AG04450 (cell line): ENCODE results near the gene MVD. TPM values are rescaled to one million over a fixed set of nuclear protein-coding genes. Genes with fewer than 3 reads are reported as not detected.

Experiments used
- CTCF ChIA-PET: fragments of 300-600, 350-600 bp; formaldehyde crosslinking; extraction: SDS; loops from one replicate; lab custom pipeline; 2022; ENCODE audit warnings: antibody characterized with exemption, inconsistent platforms; lab: Charles Lee
- POLR2A ChIA-PET: fragments of 350-600 bp; formaldehyde crosslinking; extraction: SDS; loops from one replicate; lab custom pipeline; 2021; ENCODE audit warnings: antibody characterized with exemption, inconsistent platforms; lab: Yijun Ruan, JAX
- DNase-seq: peaks from one replicate; pipeline ENCODE4 v3.0.0-alpha.2; 2011; ENCODE audit warnings: low read depth, low spot score
- H3K27ac ChIP-seq: one replicate; pipeline ENCODE4 v1.5.1; 2012; ENCODE audit warnings: low read depth, low read length, control low read depth
- H3K27me3 ChIP-seq: one replicate; pipeline ENCODE4 v1.6.0; 2012; ENCODE audit warnings: low read length; ENCODE audit not compliant: control insufficient read depth, insufficient read depth
- H3K4me3 ChIP-seq: 2 replicates; pipeline ENCODE4 v1.5.1; 2011; ENCODE audit warnings: mild to moderate bottlenecking, low read depth, low read length, control low read depth
- H3K9me3 ChIP-seq: 2 replicates; pipeline ENCODE4 v1.5.1; 2012; ENCODE audit warnings: low read length; ENCODE audit not compliant: control insufficient read depth, insufficient read depth
- polyA plus RNA-seq: library from polyadenylated mRNA; depleted of rRNA; stranded (reverse); fragments of >200 nt; gene quantifications from 2 replicates; pipeline ENCODE4 v1.2.3, GENCODE V29; 2011
- TF ChIP-seq, protein P1 (sequence below): IDR thresholded peaks from 2 replicates; pipeline ENCODE4 v1.5.1; 2011; ENCODE audit warnings: low read depth, low read length, control low read depth, inconsistent platforms

MVD gene
- polyA plus RNA-seq, 1 experiment: 9.1 TPM

DNA sequence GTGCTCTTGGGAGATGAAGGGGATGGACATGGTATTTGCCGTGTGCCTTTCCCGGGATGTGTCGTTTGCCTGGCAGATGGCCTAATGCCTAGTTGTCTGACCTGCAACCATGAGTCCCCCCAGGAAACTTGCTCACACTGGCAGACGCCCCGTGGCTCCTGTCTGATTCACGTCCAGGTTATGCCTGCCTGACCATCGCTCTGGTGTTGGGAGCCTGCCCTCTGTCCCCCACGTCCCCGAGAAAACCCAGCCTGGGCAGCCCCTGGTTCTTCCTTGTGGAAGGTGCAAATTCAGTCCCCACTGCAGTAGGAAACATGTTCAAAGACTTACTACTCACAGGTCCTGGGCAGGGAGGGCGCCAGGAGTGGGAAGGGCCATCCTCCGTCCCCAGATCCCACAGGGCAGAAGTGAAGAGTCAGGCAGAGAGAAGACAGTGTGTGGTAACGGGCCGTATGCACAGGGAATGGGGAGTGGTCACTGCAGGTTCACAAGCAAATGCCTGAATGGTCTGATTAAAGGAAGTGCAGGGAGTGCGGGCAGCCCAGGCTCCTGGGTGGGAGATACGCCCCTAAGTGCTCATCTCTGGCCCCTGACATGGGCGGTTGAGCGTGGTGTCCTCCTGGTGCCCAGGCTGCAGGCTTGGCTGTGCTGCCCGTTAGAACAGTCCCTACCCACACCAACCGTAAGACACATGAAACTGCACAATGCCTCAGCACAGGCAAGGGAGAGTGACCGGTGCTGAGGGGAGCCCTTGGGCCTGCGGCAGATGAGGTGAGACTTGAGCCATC, 27.6 kb upstream of the MVD start:
- ChIA-PET CTCF (no interaction called here), POLR2A (no interaction called here)
- TF ChIP-seq, protein P1, sequence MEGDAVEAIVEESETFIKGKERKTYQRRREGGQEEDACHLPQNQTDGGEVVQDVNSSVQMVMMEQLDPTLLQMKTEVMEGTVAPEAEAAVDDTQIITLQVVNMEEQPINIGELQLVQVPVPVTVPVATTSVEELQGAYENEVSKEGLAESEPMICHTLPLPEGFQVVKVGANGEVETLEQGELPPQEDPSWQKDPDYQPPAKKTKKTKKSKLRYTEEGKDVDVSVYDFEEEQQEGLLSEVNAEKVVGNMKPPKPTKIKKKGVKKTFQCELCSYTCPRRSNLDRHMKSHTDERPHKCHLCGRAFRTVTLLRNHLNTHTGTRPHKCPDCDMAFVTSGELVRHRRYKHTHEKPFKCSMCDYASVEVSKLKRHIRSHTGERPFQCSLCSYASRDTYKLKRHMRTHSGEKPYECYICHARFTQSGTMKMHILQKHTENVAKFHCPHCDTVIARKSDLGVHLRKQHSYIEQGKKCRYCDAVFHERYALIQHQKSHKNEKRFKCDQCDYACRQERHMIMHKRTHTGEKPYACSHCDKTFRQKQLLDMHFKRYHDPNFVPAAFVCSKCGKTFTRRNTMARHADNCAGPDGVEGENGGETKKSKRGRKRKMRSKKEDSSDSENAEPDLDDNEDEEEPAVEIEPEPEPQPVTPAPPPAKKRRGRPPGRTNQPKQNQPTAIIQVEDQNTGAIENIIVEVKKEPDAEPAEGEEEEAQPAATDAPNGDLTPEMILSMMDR: no peak
- DNase-seq: no peak
- H3K27me3 ChIP-seq: peaks cover 31% of the 10 kb centered on the region
- no peak overlapping the region for H3K4me3 ChIP-seq
- H3K27ac ChIP-seq: no peak overlapping the region
- H3K9me3 ChIP-seq: no peaks in the 10 kb centered on the region; the same call in 1 of the 2 replicates

DNA sequence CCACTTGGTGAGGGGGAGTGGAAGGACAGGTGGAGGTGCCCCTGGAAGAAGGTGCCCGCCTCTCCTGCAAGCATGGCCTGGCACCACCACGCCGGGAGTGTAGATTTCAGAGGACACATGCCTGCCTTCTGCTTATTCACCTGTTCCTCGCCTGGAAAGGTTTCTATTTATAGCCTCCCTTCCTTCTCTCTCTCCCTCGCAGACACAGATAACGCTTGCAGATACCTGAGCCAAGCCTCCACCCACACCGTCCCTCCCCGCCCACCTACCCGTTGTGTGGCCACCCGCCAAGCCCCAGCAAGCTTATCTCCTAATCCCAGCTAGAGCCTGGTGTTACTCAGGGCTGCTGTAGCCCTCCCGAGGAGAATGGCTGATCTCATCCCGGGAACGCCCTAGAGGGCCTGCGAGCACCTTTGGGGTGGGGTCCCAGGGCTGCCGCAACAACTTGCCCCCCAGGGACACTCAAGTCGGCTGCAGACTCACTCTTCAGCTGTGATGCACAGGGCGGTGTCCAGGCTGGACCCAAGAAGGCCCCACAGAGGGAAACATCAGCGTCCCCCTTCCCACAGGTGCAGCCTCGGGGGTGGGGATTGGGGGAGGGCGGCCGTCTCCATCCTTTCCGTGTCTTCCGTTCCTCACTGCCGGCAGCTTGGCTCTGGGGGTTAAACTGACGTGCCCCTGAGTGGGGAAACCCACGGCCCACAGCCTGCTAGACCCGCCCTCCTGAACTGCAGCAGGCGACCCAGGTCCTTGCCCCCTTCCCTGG, 25.3 kb upstream of the MVD start:
- ChIA-PET CTCF (no interaction called here), POLR2A (interaction anchor here (0.6 kb wide), 1 partner anchor 27 kb away, joined by 3 read pairs; no protein-coding TSS in a partner anchor)
- Histone ChIP-seq H3K27ac (no peak overlapping the region), H3K9me3 (no peaks in the 10 kb centered on the region; the same call in 1 of the 2 replicates), H3K4me3 (no peak overlapping the region), H3K27me3 (peaks cover 31% of the 10 kb centered on the region)
- DNase-seq: no peak
- TF ChIP-seq, protein P1: no peak

DNA sequence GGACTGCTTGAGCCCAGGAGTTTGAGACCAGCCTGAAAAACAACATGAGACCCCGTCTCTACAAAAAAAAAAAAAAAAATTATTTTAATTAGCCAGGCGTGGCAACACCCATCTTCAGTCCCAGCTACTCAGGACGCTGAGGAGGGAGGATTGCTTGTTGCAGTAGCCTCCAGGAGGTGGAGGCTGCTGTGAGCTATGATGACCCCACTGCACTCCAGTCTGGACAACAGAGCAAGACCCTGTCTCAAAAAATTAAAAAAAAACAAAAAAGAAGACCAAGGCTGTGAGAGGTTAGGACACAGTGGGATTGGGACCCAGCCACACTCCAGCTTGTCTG, 24.8 kb upstream of the MVD start:
- Histone ChIP-seq H3K27me3 (peaks cover 31% of the 10 kb centered on the region), H3K4me3 (no peak overlapping the region), H3K27ac (no peak overlapping the region), H3K9me3 (no peaks in the 10 kb centered on the region; the same call in 1 of the 2 replicates)
- TF ChIP-seq, protein P1: no peak
- ChIA-PET CTCF (no interaction called here), POLR2A (interaction anchor here (0.6 kb wide), 1 partner anchor 28 kb away, joined by 3 read pairs; no protein-coding TSS in a partner anchor)
- DNase-seq: no peak

DNA sequence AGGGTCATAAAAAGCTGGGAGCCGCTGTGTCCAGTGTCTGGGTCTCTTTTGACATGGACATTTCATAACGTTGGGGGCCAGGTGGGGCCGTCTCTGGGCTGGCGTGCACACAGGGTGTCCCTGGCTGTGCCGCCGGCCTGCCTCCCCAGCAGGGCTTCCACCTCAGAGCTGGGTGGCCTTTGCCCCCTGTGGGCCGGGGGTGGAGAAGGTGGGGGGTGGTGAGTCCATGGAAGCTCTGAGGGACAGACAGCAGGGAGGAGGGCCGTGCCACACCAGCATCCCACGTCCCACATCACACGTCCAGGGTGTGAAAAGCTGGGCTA, 24.3 kb upstream of the MVD start:
- Histone ChIP-seq H3K27me3 (peaks cover 31% of the 10 kb centered on the region), H3K27ac (no peak overlapping the region), H3K9me3 (no peaks in the 10 kb centered on the region; the same call in 1 of the 2 replicates), H3K4me3 (no peak overlapping the region)
- no peak for DNase-seq
- ChIA-PET POLR2A (interaction anchor here (0.5 to 1.1 kb wide), 2 partner anchors 18 to 78 kb away, joined by 4 read pairs; no protein-coding TSS in a partner anchor), CTCF (no interaction called here)
- TF ChIP-seq, protein P1: no peak
